A673 (cell line): ENCODE measurements around the gene APOO. TPM values are rescaled to one million over a fixed set of nuclear protein-coding genes. Genes with fewer than 3 reads are reported as not detected.

Source experiments
- BruUV-seq: library from RNA; stranded (reverse); fragments of 400-500 nt; replicated peaks from 2 replicates; lab custom pipeline; 2021; lab: Mats Ljungman, UMichigan
- CTCF ChIA-PET: fragments of 300-600 bp; sonication (Branson Sonifier 250); formaldehyde crosslinking; loops from one replicate; lab custom pipeline; 2022; ENCODE audit warnings: antibody characterized with exemption; lab: Charles Lee
- POLR2A ChIA-PET: fragments of 300-600 bp; sonication (Branson Sonifier 250); formaldehyde crosslinking; loops from one replicate; lab custom pipeline; 2022; ENCODE audit warnings: antibody characterized with exemption; ENCODE audit not compliant: low non-redundant PET; lab: Charles Lee
- DNase-seq: peaks from one replicate; pipeline ENCODE4 v3.0.0-alpha.2; 2015; ENCODE audit warnings: low spot score
- H3K27ac ChIP-seq: fragments of 200-600 bp; sonication (generic); 2 replicates; pipeline ENCODE4 v1.5.1; 2016; ENCODE audit warnings: mixed run types, low read depth, mild to moderate bottlenecking, mixed read lengths, antibody characterized with exemption, low read length; ENCODE audit not compliant: poor library complexity, severe bottlenecking
- H3K27me3 ChIP-seq: fragments of 200-600 bp; sonication (generic); replicated peaks from 2 replicates; pipeline ENCODE4 v1.6.1; 2017; ENCODE audit warnings: mixed run types, low read depth, mild to moderate bottlenecking, mixed read lengths, antibody characterized with exemption, low read length; ENCODE audit not compliant: insufficient read depth, poor library complexity
- H3K36me3 ChIP-seq: fragments of 200-600 bp; sonication (generic); 2 replicates; pipeline ENCODE4 v1.6.1; 2016; ENCODE audit warnings: mixed run types, mild to moderate bottlenecking, mixed read lengths, antibody characterized with exemption, low read length; ENCODE audit not compliant: insufficient read depth, poor library complexity, severe bottlenecking
- H3K4me1 ChIP-seq: fragments of 200-600 bp; sonication (generic); 2 replicates; pipeline ENCODE4 v1.6.1; 2017; ENCODE audit warnings: mixed run types, mild to moderate bottlenecking, mixed read lengths, antibody characterized with exemption, low read length; ENCODE audit not compliant: insufficient read depth, poor library complexity, severe bottlenecking
- H3K4me3 ChIP-seq: fragments of 200-600 bp; sonication (generic); 2 replicates; pipeline ENCODE4 v1.5.1; 2016; ENCODE audit warnings: low read depth, mixed run types, mild to moderate bottlenecking, mixed read lengths, low read length; ENCODE audit not compliant: poor library complexity, severe bottlenecking
- H3K9me3 ChIP-seq: fragments of 200-600 bp; sonication (generic); 2 replicates; pipeline ENCODE4 v1.6.1; 2016; ENCODE audit warnings: mixed run types, low read depth, mild to moderate bottlenecking, mixed read lengths, antibody characterized with exemption, low read length; ENCODE audit not compliant: poor library complexity, severe bottlenecking
- CTCF ChIP-seq: fragments of 300-800, 200-600 bp; sonication (generic); conservative IDR thresholded peaks from 2 replicates; pipeline ENCODE4 v1.5.1; 2017; ENCODE audit warnings: low read depth, mild to moderate bottlenecking, antibody characterized with exemption, low read length, moderate library complexity, mixed read lengths
- EZH2 ChIP-seq: fragments of 200-600 bp; sonication (generic); IDR thresholded peaks from 2 replicates; pipeline ENCODE4 v1.6.1; 2017; ENCODE audit warnings: borderline replicate concordance, low read depth, mild to moderate bottlenecking, mixed read lengths, antibody characterized with exemption, low read length; ENCODE audit not compliant: poor library complexity, severe bottlenecking
- intact Hi-C: fragments of 100-400 bp; cut with micrococcal nuclease; formaldehyde crosslinking; loops from one replicate; pipeline ENCODE4 v1.10.0; 2022; ENCODE audit not compliant: unreplicated experiment
- total RNA-seq: library from RNA; stranded (reverse); gene quantifications from 2 replicates; pipeline ENCODE4 v1.2.3, GENCODE V29; 2021

Gene APOO
- total RNA-seq, 1 experiment from 2014 or later = 79.0 TPM

GRCh38 chrX:23826216-23826615 lies 81.5 kb downstream of the APOO start:
- CTCF ChIA-PET = no interaction called here
- intact Hi-C loops = no loop called here
- POLR2A ChIA-PET = no interaction called here
- Histone ChIP-seq H3K4me1 (no peaks in the 10 kb centered on the region), H3K27ac (no peak overlapping the region), H3K4me3 (no peak overlapping the region), H3K36me3 (no peaks in the 10 kb centered on the region), H3K9me3 (no peaks in the 10 kb centered on the region), H3K27me3 (no peaks in the 10 kb centered on the region)
- no peak for TF ChIP-seq CTCF
- no peak for TF ChIP-seq EZH2
- BruUV-seq = no TSS peak
- no peak for DNase-seq

GRCh38 chrX:23825675-23826074 lies 82.1 kb downstream of the APOO start:
- no peaks in the 10 kb centered on the region for H3K36me3 ChIP-seq
- H3K9me3 ChIP-seq = no peaks in the 10 kb centered on the region
- no TSS peak for BruUV-seq
- CTCF ChIA-PET = no interaction called here
- intact Hi-C loops = no loop called here
- no peaks in the 10 kb centered on the region for H3K4me1 ChIP-seq
- no peaks in the 10 kb centered on the region for H3K27me3 ChIP-seq
- no peak overlapping the region for H3K27ac ChIP-seq
- POLR2A ChIA-PET = no interaction called here
- no peak for DNase-seq
- TF ChIP-seq CTCF (no peak), EZH2 (no peak)
- no peak overlapping the region for H3K4me3 ChIP-seq

- ChIA-PET POLR2A (no interaction called here), CTCF (no interaction called here)
Measured at GRCh38 chrX:23822841-23823240, 84.9 kb downstream of the APOO start.

More at GRCh38 chrX:23822841-23823240, 84.9 kb downstream of the APOO start:
- H3K27me3 ChIP-seq = no peaks in the 10 kb centered on the region
- H3K27ac ChIP-seq = no peak overlapping the region
- no TSS peak for BruUV-seq
- H3K4me3 ChIP-seq = no peak overlapping the region
- no peaks in the 10 kb centered on the region for H3K36me3 ChIP-seq
- no peak for TF ChIP-seq CTCF
- TF ChIP-seq EZH2 = no peak
- DNase-seq = no peak
- H3K4me1 ChIP-seq = no peaks in the 10 kb centered on the region
- intact Hi-C loops = no loop called here
- no peaks in the 10 kb centered on the region for H3K9me3 ChIP-seq
